Fibroblast of upper back skin (primary cell): ENCODE results near the gene PDLIM4.
A peak's percentile ranks its signal among the peaks of the same experiment; 100 is the strongest.

Experiments used
- DNase-seq: peaks from one replicate; pipeline ENCODE4 v3.0.0-alpha.2; 2013

Gene PDLIM4

DNA sequence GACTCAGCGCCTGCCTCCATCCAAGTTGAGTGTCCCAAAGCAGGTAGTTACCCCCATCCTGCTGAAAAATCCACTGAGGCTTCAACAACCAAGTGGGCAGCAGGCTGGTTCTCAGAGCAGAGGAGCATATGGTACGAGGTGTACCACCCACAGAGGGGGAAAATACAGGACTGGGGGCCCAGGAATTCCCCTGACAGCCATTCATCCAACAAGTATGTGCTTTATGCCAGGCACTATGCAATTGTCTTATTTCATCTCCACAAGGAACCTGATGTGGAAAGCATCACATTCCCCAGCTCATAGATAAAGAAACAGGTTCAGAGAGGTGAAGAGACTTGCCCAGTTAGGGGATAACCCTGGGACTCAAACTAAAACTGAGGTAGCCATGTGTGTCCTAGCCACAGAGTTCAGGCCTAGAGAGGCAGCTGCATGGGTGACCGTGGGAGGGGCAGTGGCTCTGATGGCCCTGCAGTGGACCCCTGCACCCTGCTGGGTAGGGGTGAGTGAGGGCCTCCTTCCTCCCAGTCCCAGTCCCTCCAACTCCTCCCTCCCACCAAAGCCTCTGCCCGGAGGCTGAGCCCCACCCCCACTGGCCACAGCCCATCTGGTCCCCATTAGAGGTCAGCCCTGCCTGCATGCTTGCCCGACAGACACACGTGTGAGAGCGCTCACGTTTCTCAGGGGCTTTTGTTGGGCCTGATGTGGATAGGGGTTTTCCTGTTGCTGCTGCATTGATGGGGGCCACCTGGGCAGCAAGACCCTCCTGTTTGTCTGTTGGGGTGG, 11.5 kb downstream of the PDLIM4 start:
- peak; percentile 85 for DNase-seq

- DNase-seq = no peak
Observed at GRCh38 chr5:132269635-132270334, 12.3 kb downstream of the PDLIM4 start.

- DNase-seq = no peak
Observed at GRCh38 chr5:132270335-132270665, 12.8 kb downstream of the PDLIM4 start.

GRCh38 chr5:132270706-132271105, 13.2 kb downstream of the PDLIM4 start:
- no peak for DNase-seq

- DNase-seq = no peak
Observed at GRCh38 chr5:132271251-132272246, 14.1 kb downstream of the PDLIM4 start.

DNA sequence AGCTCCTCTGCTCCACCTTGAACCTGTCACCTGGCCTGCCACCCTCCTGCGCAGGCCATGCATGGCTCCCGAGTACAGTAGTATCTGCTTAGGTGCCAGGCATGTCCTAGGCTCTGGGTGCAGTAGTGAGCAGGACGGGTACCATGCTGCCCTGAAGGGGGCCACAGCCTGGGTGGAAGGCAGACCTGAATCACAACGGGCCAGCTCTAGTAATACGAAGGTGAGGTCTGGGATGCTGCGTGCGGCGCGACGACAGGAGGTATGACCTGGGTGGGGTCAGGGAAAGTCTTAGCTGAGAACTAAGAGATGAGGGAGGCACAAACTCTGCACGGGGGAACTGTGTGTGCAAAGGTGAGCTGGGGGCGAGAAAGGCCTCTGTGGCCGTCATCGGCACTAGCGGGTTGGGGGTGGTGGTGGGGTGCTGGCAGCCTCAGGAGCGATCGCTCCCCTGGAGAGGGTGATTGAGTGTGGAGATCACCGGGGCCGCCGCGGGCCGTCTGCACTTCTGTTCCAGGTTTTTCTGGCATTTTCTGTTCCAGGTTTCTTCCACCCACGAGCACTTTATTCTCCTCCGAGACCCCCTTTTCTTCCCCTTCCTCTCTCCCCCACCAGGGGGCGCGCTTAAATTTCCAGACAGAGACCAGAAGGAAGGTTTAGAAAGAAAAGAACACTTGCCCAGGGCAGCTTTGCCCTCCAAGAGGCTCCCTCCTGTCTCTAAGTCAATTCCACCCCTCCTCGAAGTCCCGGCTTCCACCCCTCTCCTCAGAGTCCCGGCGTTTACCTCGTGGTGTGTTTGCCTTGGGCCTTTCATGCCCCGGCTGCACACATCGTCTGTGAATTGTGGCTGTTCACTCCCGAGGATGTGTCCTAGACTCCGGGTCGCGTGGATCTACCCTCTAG, 15.1 kb downstream of the PDLIM4 start:
- peak; percentile 51 for DNase-seq

DNA sequence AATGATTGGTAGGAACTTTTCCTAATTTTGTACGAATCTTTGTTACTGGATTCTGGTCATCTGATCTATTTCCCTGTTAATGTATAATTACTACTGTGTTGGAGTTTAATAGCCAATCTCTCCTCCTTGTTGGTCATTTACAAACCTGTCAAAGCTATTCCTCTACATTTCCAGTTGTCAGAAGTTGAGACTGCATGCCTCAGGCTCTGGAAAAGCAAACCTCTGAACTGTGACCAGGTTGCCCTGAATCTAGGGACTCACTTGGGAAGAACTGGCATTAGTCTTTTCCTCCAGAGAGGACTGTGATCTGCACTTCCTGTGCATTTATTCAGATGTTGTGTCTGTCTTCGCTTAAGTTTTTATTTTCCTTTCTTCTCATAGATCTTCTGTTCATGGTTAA, 16.1 kb downstream of the PDLIM4 start:
- no peak for DNase-seq

DNA sequence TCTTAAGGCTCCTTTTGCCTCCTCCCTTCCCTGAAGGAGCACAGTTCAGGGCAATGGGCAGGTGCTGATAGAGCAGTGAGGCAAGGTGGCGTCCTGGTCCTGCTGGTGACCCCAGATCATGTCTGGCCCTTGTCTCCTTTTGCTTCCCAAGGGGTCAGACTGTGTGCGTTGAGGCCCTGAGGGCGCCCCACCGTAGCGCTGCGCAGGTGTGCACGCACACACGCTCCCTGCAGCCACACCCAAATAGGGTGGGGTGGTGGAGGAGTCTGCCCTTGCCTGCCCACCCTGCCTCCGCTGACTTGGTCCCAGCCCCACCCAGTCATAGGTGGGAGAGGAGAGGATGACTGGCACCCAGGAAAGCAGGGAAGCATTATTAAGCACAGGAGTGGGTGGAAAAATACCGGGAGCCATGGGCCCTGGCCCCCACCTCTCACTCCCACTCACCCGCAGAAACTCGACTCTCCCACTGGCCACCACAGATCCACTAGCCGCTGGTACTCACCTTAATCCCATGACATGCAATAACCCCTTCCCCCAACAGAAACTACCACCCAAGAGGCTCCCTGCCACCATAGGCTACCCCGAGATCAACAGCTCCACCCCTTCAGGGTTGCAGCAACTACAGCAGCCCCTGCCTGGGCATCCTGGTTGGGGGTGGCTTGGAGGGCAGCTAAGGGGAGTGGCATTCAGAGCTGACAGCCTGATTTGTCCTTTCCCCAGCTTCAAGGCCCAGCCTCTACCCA, 16.7 kb downstream of the PDLIM4 start:
- no peak for DNase-seq

DNA sequence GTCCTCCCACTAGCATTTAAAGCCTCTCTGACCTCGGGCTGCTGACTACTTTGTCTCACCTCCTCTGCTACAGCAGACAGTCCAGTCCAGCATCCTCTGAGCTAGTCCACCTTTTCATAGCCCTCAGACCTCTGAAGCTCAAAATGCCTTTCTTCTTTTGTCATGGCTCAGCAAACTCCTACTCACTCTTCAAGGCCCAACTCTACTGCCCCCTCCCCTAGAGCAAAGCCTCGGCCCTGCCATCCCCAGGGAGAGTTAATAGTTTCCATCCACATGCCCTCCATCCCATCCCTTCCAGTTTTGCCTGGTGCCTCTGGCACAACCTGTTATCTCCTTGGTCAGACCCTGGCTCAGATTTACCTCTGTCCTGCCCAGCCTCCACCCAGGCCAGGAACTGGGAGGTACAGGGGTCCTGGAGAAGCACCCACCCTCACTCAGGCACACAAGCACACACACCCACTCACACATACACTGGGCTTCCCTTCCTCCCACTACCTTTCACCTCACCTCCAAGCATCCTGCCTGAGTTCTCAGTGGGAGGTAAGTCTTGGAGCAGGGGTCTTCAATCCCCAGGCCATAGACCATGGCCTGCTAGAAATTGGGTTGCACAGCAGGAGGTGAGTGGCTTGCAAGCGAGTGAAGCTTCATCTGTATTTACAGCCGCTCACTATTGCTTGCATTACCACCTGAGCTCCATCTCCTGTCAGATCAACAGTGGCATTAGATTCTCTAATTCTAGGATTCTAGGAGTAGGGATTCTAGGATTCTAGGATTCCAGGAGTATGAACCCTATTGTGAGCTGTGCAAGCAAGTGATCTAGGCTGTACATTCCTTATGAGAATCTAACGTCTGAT, 18.1 kb downstream of the PDLIM4 start:
- no peak for DNase-seq

- DNase-seq = no peak
Observed at GRCh38 chr5:132277256-132277655, 19.8 kb downstream of the PDLIM4 start.

DNA sequence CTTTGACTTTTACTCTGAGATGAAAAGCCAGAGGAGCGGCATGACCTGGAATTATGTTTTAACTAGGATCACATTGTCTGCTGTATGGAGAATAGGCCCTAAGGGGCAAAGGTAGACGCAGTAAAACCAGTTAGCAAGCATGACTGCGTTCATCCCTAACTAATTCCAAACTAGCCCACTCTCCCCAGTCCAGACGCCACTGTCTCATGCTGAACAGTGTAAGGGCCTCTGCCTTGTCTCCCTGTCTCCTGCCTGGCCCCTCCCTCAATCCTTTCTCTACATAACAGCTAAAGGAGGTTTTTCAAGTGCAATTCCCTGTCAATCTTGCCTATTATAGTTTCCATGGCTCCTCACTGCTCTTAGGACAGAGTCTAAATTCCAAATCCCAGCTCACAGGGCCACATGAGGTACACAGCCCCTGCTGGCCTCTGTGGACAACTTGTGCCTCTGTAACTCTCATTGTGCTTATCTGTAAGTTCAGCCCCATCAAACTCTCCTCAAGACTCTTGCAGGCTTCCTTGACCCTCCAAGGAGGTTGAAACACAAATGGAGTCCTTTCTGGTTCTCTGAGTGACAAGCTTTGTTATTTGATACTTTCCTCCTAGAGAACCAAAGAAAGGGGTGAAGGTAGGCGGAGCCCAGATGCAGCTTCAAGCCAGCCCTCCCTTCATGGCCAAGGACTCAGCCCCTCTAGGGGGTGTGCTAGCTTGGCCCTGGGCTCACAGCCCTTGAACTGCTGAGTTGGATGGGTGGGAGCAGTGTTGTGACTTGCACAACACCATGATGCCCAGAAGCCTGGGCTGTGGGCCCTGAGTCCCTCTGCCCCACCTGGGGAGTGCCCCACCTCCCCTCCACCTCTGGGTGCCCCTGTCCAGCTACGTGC, 20.7 kb downstream of the PDLIM4 start:
- no peak for DNase-seq

- no peak for DNase-seq
Observed at GRCh38 chr5:132279801-132280200, 22.3 kb downstream of the PDLIM4 start.

DNA sequence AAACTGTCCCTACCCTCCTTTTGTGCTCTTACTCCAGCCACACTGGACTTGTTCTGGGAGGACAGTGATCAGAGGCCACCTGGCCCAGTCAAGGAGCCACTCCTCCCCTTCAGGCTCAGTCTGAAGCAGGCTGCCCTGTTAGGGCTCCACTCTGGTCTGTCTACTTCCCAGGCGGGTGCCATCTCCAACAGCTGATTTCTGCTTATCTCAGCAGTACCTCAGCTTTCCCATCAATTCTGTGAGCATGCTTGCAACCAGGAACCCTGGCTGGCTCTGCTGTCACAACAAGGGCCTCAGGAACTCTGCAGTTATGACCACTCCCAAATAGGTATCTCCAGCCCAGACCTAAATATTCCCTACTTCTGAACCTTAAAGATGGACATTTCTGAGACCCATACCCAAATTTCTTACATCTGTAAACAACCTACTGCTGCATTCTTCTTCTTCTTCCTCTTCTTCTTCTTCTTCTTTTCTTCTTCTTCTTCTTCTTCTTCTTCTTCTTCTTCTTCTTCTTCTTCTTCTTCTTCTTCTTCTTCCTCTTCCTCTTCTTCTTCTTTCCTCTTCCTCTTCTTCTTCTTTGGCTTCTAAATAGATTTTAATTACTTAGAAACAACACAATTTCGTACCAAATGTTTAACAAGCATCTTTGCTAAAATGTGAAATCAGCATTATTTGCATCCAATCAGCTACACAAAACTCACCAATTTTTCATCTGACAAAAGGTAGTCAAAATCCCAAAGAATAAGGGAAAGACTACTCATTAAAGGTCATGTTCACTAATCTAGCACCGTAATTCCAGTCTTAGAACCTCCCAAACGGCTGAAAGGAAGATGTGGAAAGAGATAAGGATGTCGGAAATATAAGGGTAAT, 23.1 kb downstream of the PDLIM4 start:
- DNase-seq = no peak

DNA sequence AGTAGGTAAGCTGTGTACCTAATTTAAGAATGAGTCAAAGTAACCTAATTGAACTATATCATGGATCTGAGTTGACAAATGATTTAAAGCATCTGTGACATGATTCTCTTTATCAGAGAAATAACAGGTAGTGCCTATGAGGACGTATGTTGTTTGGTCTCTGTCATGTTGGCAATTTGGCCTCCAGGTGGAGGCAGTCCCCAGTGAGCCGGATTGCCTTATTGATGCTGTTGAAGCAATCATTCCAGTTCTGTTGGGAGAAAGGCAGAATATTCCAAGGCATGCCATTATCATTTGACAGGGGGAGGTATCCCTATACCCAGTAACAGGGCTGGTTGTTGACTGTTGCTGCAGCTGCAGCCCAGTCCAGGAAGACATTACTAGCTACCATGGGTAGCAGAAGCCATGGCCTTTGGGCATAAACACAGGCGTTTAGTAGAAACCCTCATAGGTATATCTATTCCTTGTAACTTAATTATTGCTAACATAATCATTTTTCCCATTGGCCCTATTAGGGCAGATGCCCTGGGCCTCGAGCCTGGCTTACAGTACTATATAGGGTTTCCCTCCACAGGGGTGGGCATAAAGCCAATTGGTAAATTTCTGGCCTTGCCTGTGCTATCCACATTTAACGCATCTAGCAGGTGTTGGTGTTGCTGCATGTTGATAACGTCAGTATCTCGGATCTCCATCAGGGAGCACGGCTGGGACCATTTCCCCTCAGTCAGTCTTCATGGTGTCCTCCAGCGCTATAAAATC, 24.5 kb downstream of the PDLIM4 start:
- DNase-seq = no peak

GRCh38 chr5:132283423-132284043, 26.0 kb downstream of the PDLIM4 start:
- peak; percentile 62 for DNase-seq

DNA sequence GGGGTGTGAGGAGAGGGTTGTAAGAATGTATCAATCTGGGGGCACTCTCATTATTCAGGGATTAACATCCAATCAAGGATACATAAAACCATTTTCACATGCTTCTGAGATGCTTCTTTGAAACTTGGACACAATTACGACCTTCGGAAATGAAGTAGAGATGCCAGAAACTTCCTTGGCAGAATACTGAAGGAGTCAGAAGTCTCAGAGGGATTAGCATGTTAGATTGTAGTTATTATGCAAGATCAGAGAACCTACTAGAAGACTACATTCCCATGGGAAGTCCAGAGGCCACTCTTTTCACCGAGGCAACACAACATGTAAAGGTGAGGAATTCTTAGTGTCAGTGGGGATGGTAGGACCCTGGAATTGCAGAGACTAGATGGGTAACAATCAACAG, 31.6 kb downstream of the PDLIM4 start:
- no peak for DNase-seq

- no peak for DNase-seq
Observed at GRCh38 chr5:132291026-132291425, 33.5 kb downstream of the PDLIM4 start.
